AG08395 (cell line): Measurements from ENCODE around the gene RC3H2.
"Not testable (repeated sequence)": the region's sequence is repeated elsewhere in the genome, so short reads cannot be mapped to it uniquely, and the experiment has no call there.

Experiments used
- DNase-seq: peaks from one replicate; pipeline ENCODE4 v3.0.0; 2012; ENCODE audit warnings: mixed read lengths, low spot score

RC3H2 gene

GRCh38 chr9:122846371-122846940 lies 58.7 kb downstream of the RC3H2 start:
- DNase-seq, result no peak

- DNase-seq, result no peak
These were observed 60.0 kb downstream of the RC3H2 start for GRCh38 chr9:122845116-122845515.

- no peak for DNase-seq
These were observed 61.0 kb downstream of the RC3H2 start for GRCh38 chr9:122844137-122844536.

- no peak for DNase-seq
These were observed 63.7 kb downstream of the RC3H2 start for GRCh38 chr9:122841501-122841900.

- not testable (repeated sequence) for DNase-seq
These were observed 66.7 kb downstream of the RC3H2 start for GRCh38 chr9:122838441-122838840.

GRCh38 chr9:122837266-122837850 lies 67.8 kb downstream of the RC3H2 start:
- DNase-seq, result no peak

- DNase-seq, result no peak
These were observed 69.8 kb downstream of the RC3H2 start for GRCh38 chr9:122835313-122835731.

GRCh38 chr9:122832194-122832593 lies 73.0 kb downstream of the RC3H2 start:
- DNase-seq, result no peak

GRCh38 chr9:122828965-122829284 lies 76.2 kb downstream of the RC3H2 start:
- DNase-seq, result not testable (repeated sequence)

GRCh38 chr9:122827761-122828093 lies 77.4 kb downstream of the RC3H2 start:
- peak; percentile 39 for DNase-seq

GRCh38 chr9:122822938-122823337 lies 82.2 kb downstream of the RC3H2 start:
- no peak for DNase-seq

GRCh38 chr9:122822056-122822455 lies 83.1 kb downstream of the RC3H2 start:
- no peak for DNase-seq

GRCh38 chr9:122821278-122821943 lies 83.7 kb downstream of the RC3H2 start:
- DNase-seq, result no peak

- no peak for DNase-seq
These were observed 84.7 kb downstream of the RC3H2 start for GRCh38 chr9:122820490-122820845.

- DNase-seq, result no peak
These were observed 85.2 kb downstream of the RC3H2 start for GRCh38 chr9:122819791-122820489.

- DNase-seq, result no peak
These were observed 85.8 kb downstream of the RC3H2 start for GRCh38 chr9:122819326-122819725.

- DNase-seq, result no peak
These were observed 88.8 kb downstream of the RC3H2 start for GRCh38 chr9:122816163-122816867.

- no peak for DNase-seq
These were observed 89.6 kb downstream of the RC3H2 start for GRCh38 chr9:122815544-122815943.

GRCh38 chr9:122814545-122814944 lies 90.6 kb downstream of the RC3H2 start:
- no peak for DNase-seq

GRCh38 chr9:122812736-122813135 lies 92.4 kb downstream of the RC3H2 start:
- no peak for DNase-seq

GRCh38 chr9:122810306-122810946 lies 94.7 kb downstream of the RC3H2 start:
- DNase-seq, result peak; percentile 83

- DNase-seq, result not testable (repeated sequence)
These were observed 95.9 kb downstream of the RC3H2 start for GRCh38 chr9:122809261-122809660.
